Activated naive CD8-positive, alpha-beta T cell treated with anti-CD3 and anti-CD28 coated beads, Interleukin-2, amount 50 U/mL, for 24 hours (primary cell): ENCODE data around the gene COL1A1.

Experiments
- ATAC-seq: fragments of 150-1000 bp; cut with Tn5 transposase; one replicate; pipeline ENCODE4 v1.10.0; 2021
- DNase-seq: peaks from one replicate; pipeline ENCODE4 v3.0.0; 2021
- H3K27ac Mint-ChIP-seq: one replicate; pipeline ENCODE4 v1.8.0; 2021; ENCODE audit warnings: mild to moderate bottlenecking, mixed read lengths
- H3K27me3 Mint-ChIP-seq: one replicate; pipeline ENCODE4 v1.8.0; 2021; ENCODE audit warnings: mixed read lengths
- H3K36me3 Mint-ChIP-seq: one replicate; pipeline ENCODE4 v1.8.0; 2021; ENCODE audit warnings: low read depth, mixed read lengths
- H3K4me1 Mint-ChIP-seq: one replicate; pipeline ENCODE4 v1.8.0; 2021; ENCODE audit warnings: mixed read lengths
- H3K4me3 Mint-ChIP-seq: one replicate; pipeline ENCODE4 v1.8.0; 2021; ENCODE audit warnings: mild to moderate bottlenecking, moderate library complexity, mixed read lengths
- H3K9me3 Mint-ChIP-seq: one replicate; pipeline ENCODE4 v1.8.0; 2021; ENCODE audit warnings: mixed read lengths

Gene COL1A1

DNA sequence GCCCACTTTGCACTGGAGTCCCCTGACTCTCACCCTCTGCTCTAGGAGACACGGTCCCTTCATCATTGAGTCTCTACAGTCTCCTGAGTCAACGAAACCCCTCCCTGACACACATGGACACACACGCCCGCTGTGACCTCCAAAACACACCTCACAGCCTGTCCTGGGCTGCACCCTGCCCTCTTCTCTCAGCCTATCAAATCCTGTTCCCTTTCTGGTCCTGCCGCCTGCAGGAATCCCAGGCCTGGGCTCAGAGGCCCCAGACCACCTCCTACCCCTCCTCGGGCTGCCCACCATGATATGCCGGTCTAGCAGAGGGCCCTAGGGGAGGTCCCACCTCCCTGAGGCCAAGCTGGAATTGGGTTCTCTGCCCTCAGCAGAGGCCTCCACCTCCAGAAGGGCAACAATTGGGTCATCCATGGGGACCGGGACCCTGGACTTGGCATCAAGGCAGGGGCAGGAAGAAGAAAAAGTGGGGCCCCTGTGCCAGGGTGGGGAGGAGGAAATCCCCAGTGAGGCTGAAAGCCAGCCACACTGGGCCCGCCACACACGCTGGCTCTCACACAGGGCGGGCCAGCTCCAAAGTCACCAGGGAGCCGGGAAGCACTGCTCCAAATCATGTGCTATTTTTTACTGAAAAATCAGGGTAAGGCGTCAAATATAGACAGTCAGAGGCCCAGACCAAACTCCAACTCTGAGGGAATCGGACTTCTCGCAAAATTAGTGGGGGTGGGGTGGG is 54.3 kb downstream of the COL1A1 start:
- DNase-seq (no peak), ATAC-seq (no peak)
- Mint-ChIP-seq H3K27ac (peak overlapping the region; percentile 93), H3K4me1 (peaks cover 58% of the 10 kb centered on the region), H3K9me3 (no peaks in the 10 kb centered on the region), H3K36me3 (peaks cover 32% of the 10 kb centered on the region), H3K27me3 (no peaks in the 10 kb centered on the region), H3K4me3 (peak overlapping the region; percentile 93)

- Mint-ChIP-seq H3K27me3 (no peaks in the 10 kb centered on the region), H3K36me3 (peaks cover 37% of the 10 kb centered on the region), H3K9me3 (no peaks in the 10 kb centered on the region), H3K27ac (peak overlapping the region; percentile 93), H3K4me1 (peaks cover 59% of the 10 kb centered on the region), H3K4me3 (peak overlapping the region; percentile 93)
- ATAC-seq (no peak), DNase-seq (no peak)
Observed at GRCh38 chr17:50146230-50146926, 55.1 kb downstream of the COL1A1 start.

- ATAC-seq (no peak), DNase-seq (no peak)
- H3K27ac Mint-ChIP-seq = peak overlapping the region; percentile 59
- H3K4me3 Mint-ChIP-seq = peak overlapping the region; percentile 45
- no peaks in the 10 kb centered on the region for H3K9me3 Mint-ChIP-seq
- H3K36me3 Mint-ChIP-seq = peaks cover 39% of the 10 kb centered on the region
- H3K27me3 Mint-ChIP-seq = no peaks in the 10 kb centered on the region
- peaks cover 63% of the 10 kb centered on the region for H3K4me1 Mint-ChIP-seq
Observed at GRCh38 chr17:50145532-50146229, 55.8 kb downstream of the COL1A1 start.

GRCh38 chr17:50144845-50145531 is 56.4 kb downstream of the COL1A1 start:
- peaks cover 44% of the 10 kb centered on the region for H3K36me3 Mint-ChIP-seq
- no peaks in the 10 kb centered on the region for H3K9me3 Mint-ChIP-seq
- H3K27me3 Mint-ChIP-seq = no peaks in the 10 kb centered on the region
- H3K4me1 Mint-ChIP-seq = peaks cover 70% of the 10 kb centered on the region
- ATAC-seq (peak; percentile 30), DNase-seq (peak; percentile 51)
- H3K4me3 Mint-ChIP-seq = peak overlapping the region; percentile 20
- H3K27ac Mint-ChIP-seq = peak overlapping the region; percentile 59

DNA sequence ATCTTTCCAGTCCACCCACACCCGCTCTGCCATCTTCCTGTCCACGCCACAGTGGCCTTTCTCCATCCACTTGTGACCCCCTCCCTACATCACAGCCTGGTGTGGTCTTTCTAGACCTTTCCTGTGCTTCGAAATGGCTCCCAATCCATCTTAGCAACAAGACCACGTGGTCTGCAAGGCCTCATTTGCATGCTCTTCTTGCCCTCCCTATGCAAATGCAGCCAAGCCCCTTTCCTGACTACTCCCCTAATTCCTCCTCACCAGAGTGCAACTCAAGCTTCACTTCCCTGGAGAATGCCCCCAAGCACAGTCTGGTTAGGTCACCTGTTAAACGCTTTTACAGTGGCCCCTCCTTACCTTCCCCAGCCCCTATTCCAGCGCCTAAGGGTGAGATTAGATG is 57.1 kb downstream of the COL1A1 start:
- Mint-ChIP-seq H3K27me3 (no peaks in the 10 kb centered on the region), H3K4me1 (peaks cover 74% of the 10 kb centered on the region), H3K36me3 (peaks cover 50% of the 10 kb centered on the region), H3K9me3 (no peaks in the 10 kb centered on the region), H3K27ac (peak overlapping the region; percentile 43), H3K4me3 (no peak overlapping the region)
- DNase-seq (no peak), ATAC-seq (no peak)

DNA sequence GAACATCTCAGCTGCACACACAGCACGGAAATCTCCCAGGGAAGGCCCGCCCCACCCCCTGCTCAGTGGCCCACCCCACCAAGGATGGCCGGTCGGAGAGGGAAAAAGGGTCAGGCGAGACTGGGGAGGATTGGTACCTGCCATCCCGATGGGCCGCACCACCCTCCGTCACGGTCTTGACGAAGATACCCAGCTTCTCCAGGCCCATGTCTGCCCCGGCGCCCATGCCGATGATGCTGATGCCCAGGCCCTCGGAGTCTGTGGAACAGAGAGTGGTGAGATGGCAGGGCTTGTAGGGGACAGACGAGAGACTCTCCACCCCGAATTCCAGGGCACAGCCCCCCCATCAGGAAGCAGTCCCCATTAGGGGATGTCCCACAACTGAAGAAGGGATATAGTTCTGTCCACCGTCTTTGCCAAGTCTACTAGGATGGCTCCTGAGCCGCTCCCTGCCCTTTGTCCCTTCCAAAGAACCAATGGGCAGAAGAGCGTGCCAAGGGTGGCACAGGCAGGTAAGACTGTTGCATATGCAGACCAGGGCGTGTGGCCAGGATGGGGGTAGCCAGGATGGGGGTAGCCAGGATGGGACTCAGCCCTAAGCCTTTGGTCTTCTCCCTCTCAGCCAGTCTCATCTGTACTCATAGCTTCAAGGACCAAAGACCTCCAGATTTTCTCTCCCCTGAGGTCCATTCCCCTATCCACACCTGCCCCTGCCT is 57.8 kb downstream of the COL1A1 start:
- DNase-seq = no peak
- H3K27me3 Mint-ChIP-seq = no peaks in the 10 kb centered on the region
- H3K4me1 Mint-ChIP-seq = peaks cover 74% of the 10 kb centered on the region
- H3K4me3 Mint-ChIP-seq = no peak overlapping the region
- no peak for ATAC-seq
- no peaks in the 10 kb centered on the region for H3K9me3 Mint-ChIP-seq
- H3K27ac Mint-ChIP-seq = peak overlapping the region; percentile 43
- H3K36me3 Mint-ChIP-seq = peaks cover 53% of the 10 kb centered on the region

GRCh38 chr17:50141745-50142110 is 59.7 kb downstream of the COL1A1 start:
- no peaks in the 10 kb centered on the region for H3K27me3 Mint-ChIP-seq
- H3K4me3 Mint-ChIP-seq = no peak overlapping the region
- no peaks in the 10 kb centered on the region for H3K9me3 Mint-ChIP-seq
- H3K36me3 Mint-ChIP-seq = peaks cover 63% of the 10 kb centered on the region
- ATAC-seq (no peak), DNase-seq (no peak)
- peak overlapping the region; percentile 55 for H3K27ac Mint-ChIP-seq
- H3K4me1 Mint-ChIP-seq = peaks cover 64% of the 10 kb centered on the region

- H3K27ac Mint-ChIP-seq = peak overlapping the region; percentile 55
- H3K36me3 Mint-ChIP-seq = peaks cover 65% of the 10 kb centered on the region
- peaks cover 60% of the 10 kb centered on the region for H3K4me1 Mint-ChIP-seq
- no peaks in the 10 kb centered on the region for H3K27me3 Mint-ChIP-seq
- no peak overlapping the region for H3K4me3 Mint-ChIP-seq
- H3K9me3 Mint-ChIP-seq = no peaks in the 10 kb centered on the region
- DNase-seq = no peak
- no peak for ATAC-seq
Observed at GRCh38 chr17:50141026-50141744, 60.2 kb downstream of the COL1A1 start.

GRCh38 chr17:50139950-50140885 is 61.2 kb downstream of the COL1A1 start:
- no peaks in the 10 kb centered on the region for H3K27me3 Mint-ChIP-seq
- peak overlapping the region; percentile 2 for H3K4me3 Mint-ChIP-seq
- DNase-seq = peak; percentile 86
- peaks cover 53% of the 10 kb centered on the region for H3K4me1 Mint-ChIP-seq
- peaks cover 70% of the 10 kb centered on the region for H3K36me3 Mint-ChIP-seq
- H3K27ac Mint-ChIP-seq = no peak overlapping the region
- no peaks in the 10 kb centered on the region for H3K9me3 Mint-ChIP-seq
- ATAC-seq = peak; percentile 72

DNA sequence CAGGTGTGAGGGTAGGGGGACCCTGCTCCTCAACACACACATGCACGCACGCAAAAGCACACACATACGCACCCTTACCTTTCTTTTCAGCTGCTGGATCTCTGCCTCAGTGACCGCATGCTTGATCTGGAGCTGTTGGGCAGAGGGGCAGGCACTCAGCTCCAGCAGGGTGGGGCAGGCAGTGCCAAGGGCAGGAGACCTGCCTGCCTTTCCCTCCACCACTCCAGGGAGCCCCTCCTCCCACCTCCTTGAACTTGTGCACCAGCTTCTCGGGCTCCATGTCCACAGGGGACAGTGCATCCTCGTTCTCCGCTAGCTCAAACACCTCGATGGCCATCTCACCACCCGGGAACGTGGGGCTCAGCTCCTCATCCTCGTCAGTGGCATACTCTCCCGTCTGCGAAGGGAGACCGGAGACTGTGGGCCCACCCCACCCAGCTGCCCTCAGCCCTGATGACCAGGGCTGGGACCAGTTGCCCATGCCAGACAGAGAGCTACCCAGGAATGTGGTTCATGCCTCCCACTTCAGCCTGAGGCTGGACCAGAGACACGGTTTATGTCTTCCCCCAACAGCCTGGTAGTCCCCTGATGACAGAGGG is 62.1 kb downstream of the COL1A1 start:
- no peaks in the 10 kb centered on the region for H3K27me3 Mint-ChIP-seq
- no peak overlapping the region for H3K27ac Mint-ChIP-seq
- H3K9me3 Mint-ChIP-seq = no peaks in the 10 kb centered on the region
- no peak for ATAC-seq
- H3K36me3 Mint-ChIP-seq = peaks cover 66% of the 10 kb centered on the region
- no peak for DNase-seq
- peaks cover 43% of the 10 kb centered on the region for H3K4me1 Mint-ChIP-seq
- H3K4me3 Mint-ChIP-seq = no peak overlapping the region

DNA sequence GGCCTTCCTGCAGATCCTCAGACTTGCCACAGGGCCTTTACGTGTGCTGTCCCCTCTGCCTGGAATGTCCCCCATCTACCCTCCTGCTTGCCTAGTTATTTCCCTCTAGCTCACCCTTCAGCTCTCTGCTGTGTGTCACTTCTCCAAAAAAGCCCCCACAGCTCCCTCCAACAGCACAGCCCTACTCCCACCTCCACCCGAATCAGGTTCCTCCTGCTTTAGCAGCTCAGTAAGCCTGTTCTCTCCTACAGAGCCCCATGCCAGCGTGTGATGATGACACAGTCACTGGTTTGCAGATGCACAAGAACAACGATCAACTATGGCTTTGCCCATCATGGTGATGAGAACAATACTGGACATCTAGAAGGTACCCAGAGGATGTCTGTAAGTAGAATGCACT is 64.4 kb downstream of the COL1A1 start:
- ATAC-seq (no peak), DNase-seq (no peak)
- H3K9me3 Mint-ChIP-seq = no peaks in the 10 kb centered on the region
- peaks cover 57% of the 10 kb centered on the region for H3K36me3 Mint-ChIP-seq
- H3K4me1 Mint-ChIP-seq = peaks cover 28% of the 10 kb centered on the region
- H3K4me3 Mint-ChIP-seq = no peak overlapping the region
- H3K27ac Mint-ChIP-seq = no peak overlapping the region
- H3K27me3 Mint-ChIP-seq = no peaks in the 10 kb centered on the region

GRCh38 chr17:50136096-50136687 is 65.2 kb downstream of the COL1A1 start:
- Mint-ChIP-seq H3K36me3 (peaks cover 52% of the 10 kb centered on the region), H3K27ac (no peak overlapping the region), H3K4me3 (no peak overlapping the region), H3K9me3 (no peaks in the 10 kb centered on the region), H3K27me3 (no peaks in the 10 kb centered on the region), H3K4me1 (peaks cover 26% of the 10 kb centered on the region)
- ATAC-seq (no peak), DNase-seq (no peak)
